Liver (tissue), 9 donors: Measurements from ENCODE around the gene DSCAM. TPM values are rescaled to one million over a fixed set of nuclear protein-coding genes. Genes with fewer than 3 reads are reported as not detected.

Experiments used
- DNase-seq: peaks from one replicate; pipeline ENCODE4 v3.0.0-alpha.2; 2017; ENCODE audit warnings: low spot score
- H3K27ac ChIP-seq, 2 donors: one replicate each; pipeline ENCODE4 v1.7.0; 2013; ENCODE audit warnings: inconsistent platforms in 2 of 2, low read length in 2 of 2, control low read depth in 1 of 2, low read depth in 1 of 2, mild to moderate bottlenecking in 1 of 2
- H3K27me3 ChIP-seq, 4 donors: one replicate each; pipeline versions ENCODE4 v1.6.1 to v1.7.0; 2013; ENCODE audit warnings: low read length in 3 of 4, inconsistent platforms in 1 of 4, mild to moderate bottlenecking in 1 of 4, moderate library complexity in 1 of 4; ENCODE audit not compliant: control insufficient read depth in 4 of 4, insufficient read depth in 4 of 4
- H3K36me3 ChIP-seq, 4 donors: one replicate each; pipeline versions ENCODE4 v1.6.1 to v1.7.0; 2013; ENCODE audit warnings: low read length in 3 of 4, mild to moderate bottlenecking in 3 of 4, low read depth in 1 of 4, moderate library complexity in 1 of 4; ENCODE audit not compliant: control insufficient read depth in 4 of 4, insufficient read depth in 3 of 4
- H3K4me1 ChIP-seq, 4 donors: one replicate each; pipeline versions ENCODE4 v1.6.1 to v1.7.0; 2013; ENCODE audit warnings: low read length in 3 of 4, mild to moderate bottlenecking in 3 of 4, moderate library complexity in 1 of 4; ENCODE audit not compliant: control insufficient read depth in 4 of 4, insufficient read depth in 4 of 4
- H3K4me3 ChIP-seq, 3 donors: one replicate each; pipeline versions ENCODE4 v1.6.1 to v1.7.0; 2013; ENCODE audit warnings: low read length in 3 of 3, control low read depth in 1 of 3, low read depth in 1 of 3, mild to moderate bottlenecking in 1 of 3
- H3K9ac ChIP-seq, 2 donors: one replicate each; pipeline ENCODE4 v1.7.0; 2013; ENCODE audit warnings: low read length in 2 of 2, mild to moderate bottlenecking in 2 of 2, moderate library complexity in 2 of 2, control low read depth in 1 of 2, low read depth in 1 of 2
- H3K9me3 ChIP-seq, 4 donors: one replicate each; pipeline versions ENCODE4 v1.6.1 to v1.7.0; 2013; ENCODE audit warnings: low read length in 3 of 4; ENCODE audit not compliant: control insufficient read depth in 4 of 4
- ATF3 ChIP-seq: IDR thresholded peaks from 2 replicates; pipeline ENCODE4 v1.6.1; 2016; ENCODE audit warnings: antibody characterized with exemption
- EGR1 ChIP-seq, 2 donors: IDR thresholded peaks; 2 replicates each; pipeline ENCODE4 v1.6.1; 2016 to 2018; ENCODE audit warnings: antibody characterized with exemption in 2 of 2, low read depth in 2 of 2
- GABPA ChIP-seq, 2 donors: IDR thresholded peaks in 1 of 2; conservative IDR thresholded peaks in 1 of 2; 2 replicates each; pipeline ENCODE4 v1.6.1; 2016; ENCODE audit warnings: antibody characterized with exemption in 2 of 2, mild to moderate bottlenecking in 1 of 2, moderate library complexity in 1 of 2
- HNF4A ChIP-seq, 2 donors: conservative IDR thresholded peaks; 2 replicates each; pipeline ENCODE4 v1.6.1; 2016; ENCODE audit warnings: antibody characterized with exemption in 2 of 2, mild to moderate bottlenecking in 2 of 2
- HNF4G ChIP-seq: IDR thresholded peaks from 2 replicates; pipeline ENCODE4 v1.6.1; 2016; ENCODE audit warnings: antibody characterized with exemption
- JUND ChIP-seq, 2 donors: IDR thresholded peaks; 2 replicates each; pipeline ENCODE4 v1.6.1; 2016; ENCODE audit warnings: antibody characterized with exemption in 2 of 2
- NR2F2 ChIP-seq: IDR thresholded peaks from 2 replicates; pipeline ENCODE4 v1.6.1; 2016; ENCODE audit warnings: antibody characterized with exemption
- REST ChIP-seq: IDR thresholded peaks from 2 replicates; pipeline ENCODE4 v1.6.1; 2016; ENCODE audit warnings: antibody characterized with exemption, mild to moderate bottlenecking
- RXRA ChIP-seq, 2 donors: IDR thresholded peaks; 2 replicates each; pipeline ENCODE4 v1.6.1; 2017 to 2018; ENCODE audit warnings: antibody characterized with exemption in 2 of 2, mild to moderate bottlenecking in 1 of 2
- SP1 ChIP-seq: IDR thresholded peaks from 2 replicates; pipeline ENCODE4 v1.6.1; 2018; ENCODE audit warnings: antibody characterized with exemption, mild to moderate bottlenecking
- TAF1 ChIP-seq: conservative IDR thresholded peaks from 2 replicates; pipeline ENCODE4 v1.6.1; 2016; ENCODE audit warnings: antibody characterized with exemption, mild to moderate bottlenecking
- YY1 ChIP-seq: IDR thresholded peaks from 2 replicates; pipeline ENCODE4 v1.6.1; 2016; ENCODE audit warnings: antibody characterized with exemption, mild to moderate bottlenecking
- WGBS: extraction: QIAGEN DNeasy Blood & Tissue Kit; methylation state at CpG from one replicate; pipeline ENCODE4 v1.1.7; 2013; 5-methylcytosine and 5-hydroxymethylcytosine counted together
- polyA plus RNA-seq, 2 donors: library from polyadenylated mRNA; stranded (reverse) in 1 of 2; unstranded in 1 of 2; fragments of 200-250 nt in 1 of 2; fragments of >200 nt in 1 of 2; fragmentation: Nextera tagmentation in 1 of 2; extraction: Ambion mirVana in 1 of 2; gene quantifications; one replicate each; pipeline versions ENCODE4 v1.2.1 to v1.2.3, GENCODE V29; 2013 to 2015
- total RNA-seq, 2 donors: library from RNA; depleted of rRNA; stranded (reverse); fragments of >200 nt; gene quantifications; one replicate each; pipeline ENCODE4 v1.2.3, GENCODE V29; 2014
- TF ChIP-seq, protein P1 (sequence below): fragments of 150-350 bp; IDR thresholded peaks from 2 replicates; pipeline ENCODE4 v1.5.1; 2017; ENCODE audit warnings: improper control_type of control experiment, low read depth, low read length; ENCODE audit not compliant: missing input control
- TF ChIP-seq, protein P2 (sequence below): IDR thresholded peaks from 2 replicates; pipeline ENCODE4 v1.6.1; 2016; ENCODE audit warnings: antibody characterized with exemption
- donor health status: healthy.
- donor health status: healthy.
- donor health status: healthy.
- donor health status: healthy.
- donor health status: healthy.

The DSCAM gene
- total and polyA plus RNA-seq, 4 donors, result 0.02 to 0.23 (median 0.10) TPM

DNA sequence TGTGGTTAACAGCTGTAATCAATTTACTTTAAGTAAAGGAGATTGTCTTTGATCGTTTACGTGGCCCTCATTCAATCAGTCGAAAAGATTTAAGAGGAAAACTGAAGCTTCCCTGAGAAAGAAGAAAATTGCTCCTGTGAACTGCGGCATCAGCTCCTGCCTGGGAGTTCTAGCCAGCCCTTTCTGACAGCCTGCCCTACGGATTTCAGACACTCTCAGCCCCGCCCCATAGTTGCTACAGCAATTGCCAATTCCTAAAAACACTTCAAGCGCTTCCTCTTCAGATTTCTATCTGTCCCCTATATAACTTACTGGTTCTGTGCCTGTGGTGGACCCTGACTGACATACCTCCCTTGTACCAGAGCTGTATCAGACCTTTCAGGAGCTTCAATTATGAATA, 277.6 kb downstream of the DSCAM start:
- WGBS, result 68% methylated on average over 7 of the region's 7 CpGs
- peaks cover 0 to 2% (median 0%) of the 10 kb centered on the region in 4 donors for H3K27me3 ChIP-seq
- no peak for DNase-seq
- H3K4me3 ChIP-seq, result no peak overlapping the region
- H3K27ac ChIP-seq, result no peak overlapping the region
- H3K9me3 ChIP-seq, result peaks cover 0 to 5% (median 0%) of the 10 kb centered on the region in 4 donors
- TF ChIP-seq TAF1, result no peak
- H3K9ac ChIP-seq, result no peak overlapping the region
- no peaks in the 10 kb centered on the region for H3K4me1 ChIP-seq
- no peaks in the 10 kb centered on the region for H3K36me3 ChIP-seq

DNA sequence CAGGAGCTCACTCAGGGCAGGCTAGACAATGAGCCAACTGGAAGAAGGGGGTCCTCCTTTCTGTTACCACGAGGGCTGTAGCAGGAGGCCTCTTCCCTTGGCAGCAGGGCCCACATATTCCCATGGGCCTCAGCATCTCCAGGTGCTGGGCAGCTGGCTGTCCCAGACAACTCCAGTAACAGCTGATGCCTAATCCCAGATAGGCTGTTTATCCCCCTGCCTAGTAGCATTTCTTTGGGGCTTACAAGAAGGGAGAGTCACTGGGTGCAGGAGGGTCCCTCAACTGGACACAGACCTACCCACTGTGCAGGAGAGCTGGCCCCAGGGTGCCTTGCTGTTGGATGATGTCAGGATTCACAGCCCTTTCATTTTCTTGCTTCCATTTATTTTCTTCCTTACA, 278.2 kb downstream of the DSCAM start:
- Histone ChIP-seq H3K9ac (no peak overlapping the region), H3K4me3 (no peak overlapping the region), H3K4me1 (no peaks in the 10 kb centered on the region), H3K27ac (no peak overlapping the region), H3K27me3 (peaks cover 0 to 3% (median 0%) of the 10 kb centered on the region in 4 donors), H3K36me3 (no peaks in the 10 kb centered on the region), H3K9me3 (peaks cover 0 to 5% (median 0%) of the 10 kb centered on the region in 4 donors)
- no peak for DNase-seq
- 0% methylated on average over 1 of the region's 1 CpG for WGBS
- TF ChIP-seq GABPA (IDR thresholded peaks at IDR 0.05 in 1 of 2, conservative IDR thresholded peaks at IDR 0.05 in 1 of 2), result no peak
- no peak for TF ChIP-seq NR2F2
- TF ChIP-seq HNF4A (conservative IDR thresholded peaks at IDR 0.05), result no peak
- no peak for TF ChIP-seq YY1
- TF ChIP-seq RXRA (IDR thresholded peaks at IDR 0.05), result no peak
- TF ChIP-seq, protein P1, sequence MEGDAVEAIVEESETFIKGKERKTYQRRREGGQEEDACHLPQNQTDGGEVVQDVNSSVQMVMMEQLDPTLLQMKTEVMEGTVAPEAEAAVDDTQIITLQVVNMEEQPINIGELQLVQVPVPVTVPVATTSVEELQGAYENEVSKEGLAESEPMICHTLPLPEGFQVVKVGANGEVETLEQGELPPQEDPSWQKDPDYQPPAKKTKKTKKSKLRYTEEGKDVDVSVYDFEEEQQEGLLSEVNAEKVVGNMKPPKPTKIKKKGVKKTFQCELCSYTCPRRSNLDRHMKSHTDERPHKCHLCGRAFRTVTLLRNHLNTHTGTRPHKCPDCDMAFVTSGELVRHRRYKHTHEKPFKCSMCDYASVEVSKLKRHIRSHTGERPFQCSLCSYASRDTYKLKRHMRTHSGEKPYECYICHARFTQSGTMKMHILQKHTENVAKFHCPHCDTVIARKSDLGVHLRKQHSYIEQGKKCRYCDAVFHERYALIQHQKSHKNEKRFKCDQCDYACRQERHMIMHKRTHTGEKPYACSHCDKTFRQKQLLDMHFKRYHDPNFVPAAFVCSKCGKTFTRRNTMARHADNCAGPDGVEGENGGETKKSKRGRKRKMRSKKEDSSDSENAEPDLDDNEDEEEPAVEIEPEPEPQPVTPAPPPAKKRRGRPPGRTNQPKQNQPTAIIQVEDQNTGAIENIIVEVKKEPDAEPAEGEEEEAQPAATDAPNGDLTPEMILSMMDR, result no peak
- no peak for TF ChIP-seq SP1
- TF ChIP-seq, protein P2, sequence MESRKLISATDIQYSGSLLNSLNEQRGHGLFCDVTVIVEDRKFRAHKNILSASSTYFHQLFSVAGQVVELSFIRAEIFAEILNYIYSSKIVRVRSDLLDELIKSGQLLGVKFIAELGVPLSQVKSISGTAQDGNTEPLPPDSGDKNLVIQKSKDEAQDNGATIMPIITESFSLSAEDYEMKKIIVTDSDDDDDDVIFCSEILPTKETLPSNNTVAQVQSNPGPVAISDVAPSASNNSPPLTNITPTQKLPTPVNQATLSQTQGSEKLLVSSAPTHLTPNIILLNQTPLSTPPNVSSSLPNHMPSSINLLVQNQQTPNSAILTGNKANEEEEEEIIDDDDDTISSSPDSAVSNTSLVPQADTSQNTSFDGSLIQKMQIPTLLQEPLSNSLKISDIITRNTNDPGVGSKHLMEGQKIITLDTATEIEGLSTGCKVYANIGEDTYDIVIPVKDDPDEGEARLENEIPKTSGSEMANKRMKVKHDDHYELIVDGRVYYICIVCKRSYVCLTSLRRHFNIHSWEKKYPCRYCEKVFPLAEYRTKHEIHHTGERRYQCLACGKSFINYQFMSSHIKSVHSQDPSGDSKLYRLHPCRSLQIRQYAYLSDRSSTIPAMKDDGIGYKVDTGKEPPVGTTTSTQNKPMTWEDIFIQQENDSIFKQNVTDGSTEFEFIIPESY, result no peak
- TF ChIP-seq EGR1 (IDR thresholded peaks at IDR 0.05; ENCODE audit: low read depth in 2 of 2), result no peak
- TF ChIP-seq TAF1, result no peak
- no peak for TF ChIP-seq JUND (IDR thresholded peaks at IDR 0.05)

GRCh38 chr21:40567501-40567900, 279.5 kb downstream of the DSCAM start:
- H3K36me3 ChIP-seq, result no peaks in the 10 kb centered on the region
- no peak for TF ChIP-seq ATF3
- no peak for TF ChIP-seq REST
- no peak for TF ChIP-seq TAF1
- TF ChIP-seq RXRA (IDR thresholded peaks at IDR 0.05), result no peak
- TF ChIP-seq, protein P2, result no peak
- no peak for TF ChIP-seq HNF4A (conservative IDR thresholded peaks at IDR 0.05)
- TF ChIP-seq JUND (IDR thresholded peaks at IDR 0.05), result no peak
- no peak for TF ChIP-seq SP1
- TF ChIP-seq NR2F2, result no peak
- TF ChIP-seq EGR1 (IDR thresholded peaks at IDR 0.05; ENCODE audit: low read depth in 2 of 2), result no peak
- TF ChIP-seq, protein P1, result no peak
- TF ChIP-seq GABPA (IDR thresholded peaks at IDR 0.05 in 1 of 2, conservative IDR thresholded peaks at IDR 0.05 in 1 of 2), result no peak
- no peak for TF ChIP-seq HNF4G

More at GRCh38 chr21:40567501-40567900, 279.5 kb downstream of the DSCAM start:
- H3K9ac ChIP-seq, result no peak overlapping the region
- H3K4me1 ChIP-seq, result no peaks in the 10 kb centered on the region
- H3K27me3 ChIP-seq, result peaks cover 0 to 3% (median 0%) of the 10 kb centered on the region in 4 donors
- no peak overlapping the region for H3K27ac ChIP-seq
- DNase-seq, result no peak
- H3K4me3 ChIP-seq, result no peak overlapping the region
- H3K9me3 ChIP-seq, result peaks cover 0 to 5% (median 0%) of the 10 kb centered on the region in 4 donors
- WGBS, result 50% methylated on average over 3 of the region's 3 CpGs
